Measurements from ENCODE around the gene PPP1R1C.

Gene PPP1R1C

GRCh38 chr2:182064019-182064778, 78.5 kb downstream of the PPP1R1C start:
- no peak for DNase-seq

DNA sequence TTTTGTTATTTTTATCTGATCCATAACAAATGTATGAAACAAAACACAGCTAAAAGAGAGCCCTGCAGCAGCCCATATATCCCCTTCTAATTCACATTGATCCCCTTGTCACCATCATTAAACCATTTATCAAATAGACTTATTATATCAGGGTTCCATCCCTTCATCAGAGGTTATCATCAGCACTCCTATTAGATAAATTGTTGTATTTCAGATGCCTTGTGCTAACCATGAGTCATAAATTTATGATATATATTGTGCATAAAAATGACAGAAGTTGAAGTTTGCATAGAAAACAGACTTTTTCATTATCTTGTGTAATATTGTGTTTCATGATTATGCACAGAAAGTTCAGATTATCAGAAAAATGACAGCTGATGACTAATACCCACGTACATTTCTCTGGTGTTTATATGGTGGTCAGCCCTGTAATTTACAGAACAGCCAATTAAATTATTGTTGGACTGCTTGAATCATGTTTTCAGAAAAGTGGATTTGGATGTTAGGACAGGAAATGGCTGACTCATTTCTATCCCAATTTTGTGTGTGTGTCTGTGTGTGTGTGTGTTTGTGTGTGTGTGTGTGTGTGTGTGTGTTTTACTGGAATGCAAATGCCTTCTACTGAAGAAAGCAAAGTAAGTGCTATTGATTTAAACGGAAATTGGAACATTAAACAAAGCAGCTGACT, 80.9 kb downstream of the PPP1R1C start:
- DNase-seq, result no peak

- DNase-seq, result no peak
Observed at GRCh38 chr2:182067393-182067792, 81.7 kb downstream of the PPP1R1C start.

GRCh38 chr2:182068811-182069210, 83.2 kb downstream of the PPP1R1C start:
- no peak for DNase-seq

- no peak for DNase-seq
Observed at GRCh38 chr2:182069416-182069815, 83.8 kb downstream of the PPP1R1C start.

DNA sequence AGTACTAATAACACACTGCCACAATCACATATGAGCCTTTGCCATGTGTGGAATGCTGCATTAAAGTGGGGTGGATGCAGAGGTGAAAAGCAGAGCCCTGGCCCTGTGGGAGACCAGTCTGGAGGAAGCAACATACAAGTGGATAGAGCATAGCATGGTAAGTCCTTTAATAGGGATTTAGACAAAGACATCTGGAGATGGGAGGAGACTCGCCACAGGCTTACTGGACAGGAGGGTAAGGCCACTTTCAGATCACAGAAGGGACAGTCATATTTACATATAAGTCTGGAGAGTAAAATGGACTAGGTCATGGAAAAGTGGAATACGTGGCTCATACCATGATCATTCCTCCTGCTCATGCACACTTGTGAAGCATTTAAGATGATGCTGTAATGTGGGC, 84.3 kb downstream of the PPP1R1C start:
- DNase-seq, result no peak

DNA sequence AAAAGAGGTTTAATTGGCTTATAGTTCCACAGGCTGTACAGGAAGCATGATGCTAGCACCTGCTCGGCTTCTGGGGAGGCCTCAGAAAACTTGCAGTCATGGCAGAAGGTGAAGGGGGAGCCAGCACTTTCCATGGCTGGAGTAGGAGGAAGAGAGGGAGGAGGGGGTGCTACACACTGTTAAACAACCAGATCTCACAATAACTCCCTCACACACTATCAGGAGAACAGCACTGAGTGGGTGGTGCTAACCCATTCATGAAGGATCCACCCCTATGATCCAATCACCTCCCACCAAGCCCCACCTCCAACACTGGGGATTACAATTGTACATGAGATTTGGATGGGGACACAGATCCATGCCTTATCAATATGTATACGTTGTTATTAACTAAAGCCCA, 85.1 kb downstream of the PPP1R1C start:
- DNase-seq, result no peak

DNA sequence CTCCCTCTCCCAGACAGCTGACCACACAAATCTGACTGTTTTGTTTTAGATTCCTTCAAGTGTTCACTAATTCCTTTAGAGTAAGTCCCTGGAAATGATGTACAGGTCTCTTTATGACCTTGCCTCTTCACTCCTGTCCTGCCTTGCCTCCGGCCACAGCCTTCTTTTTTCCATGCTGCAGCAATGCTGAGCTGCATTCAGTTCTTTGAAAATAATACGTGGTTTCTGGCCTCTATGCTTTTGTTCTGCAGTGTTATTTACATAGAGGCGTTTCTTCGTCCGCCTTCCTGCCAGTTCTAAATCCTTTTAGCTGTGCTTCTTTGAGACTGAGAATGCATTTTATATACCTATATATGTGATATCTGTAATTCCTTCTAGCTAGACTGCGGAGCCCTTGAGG, 87.2 kb downstream of the PPP1R1C start:
- no peak for DNase-seq

GRCh38 chr2:182073613-182074012, 88.0 kb downstream of the PPP1R1C start:
- DNase-seq, result no peak

GRCh38 chr2:182077023-182077422, 91.4 kb downstream of the PPP1R1C start:
- no peak for DNase-seq

GRCh38 chr2:182077448-182078142, 91.9 kb downstream of the PPP1R1C start:
- no peak for DNase-seq

- DNase-seq, result no peak
Observed at GRCh38 chr2:182078988-182079602, 93.4 kb downstream of the PPP1R1C start.

DNA sequence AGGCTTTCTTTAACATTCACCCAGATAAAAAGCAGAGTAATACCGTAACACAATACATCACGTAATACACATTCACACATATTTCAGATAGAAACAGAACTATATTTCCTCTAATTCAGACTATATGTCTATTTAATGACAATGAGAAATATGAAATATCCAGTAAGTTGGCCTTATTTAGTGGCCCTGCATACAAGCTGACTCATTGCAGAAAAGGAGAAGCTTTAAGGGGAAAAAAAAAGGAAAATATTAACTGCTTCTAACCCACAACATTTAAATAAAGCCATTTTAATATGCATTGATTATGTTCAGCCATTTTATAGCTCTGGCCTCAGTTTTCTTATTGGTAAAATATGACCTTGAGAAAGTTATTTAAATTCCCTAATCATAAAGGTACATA, 94.8 kb downstream of the PPP1R1C start:
- DNase-seq, result no peak

GRCh38 chr2:182081602-182082260, 96.1 kb downstream of the PPP1R1C start:
- DNase-seq, result no peak

- DNase-seq, result no peak
Observed at GRCh38 chr2:182088681-182089320, 103.1 kb downstream of the PPP1R1C start.

DNA sequence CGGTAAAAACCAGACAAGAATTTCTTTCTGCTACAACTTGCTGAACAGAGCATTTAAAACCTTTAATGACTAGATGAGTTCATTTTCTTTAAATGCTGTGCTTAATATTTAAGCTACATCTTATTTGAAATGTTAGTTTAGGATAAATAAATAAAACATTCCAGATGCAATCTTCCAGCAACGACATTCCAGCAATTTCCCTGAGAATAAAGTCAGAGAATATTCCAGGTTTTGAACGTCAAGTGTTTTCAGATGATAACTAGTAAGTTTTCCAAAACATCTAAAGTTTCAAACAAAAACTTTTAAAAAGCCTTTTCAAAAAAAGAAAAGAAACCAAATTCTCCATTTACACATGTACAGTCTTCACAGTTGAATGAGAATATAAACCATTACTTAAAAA, 104.8 kb downstream of the PPP1R1C start:
- no peak for DNase-seq

- no peak for DNase-seq
Observed at GRCh38 chr2:182097571-182098164, 112.0 kb downstream of the PPP1R1C start.

GRCh38 chr2:182098648-182099047, 113.0 kb downstream of the PPP1R1C start:
- no peak for DNase-seq

DNA sequence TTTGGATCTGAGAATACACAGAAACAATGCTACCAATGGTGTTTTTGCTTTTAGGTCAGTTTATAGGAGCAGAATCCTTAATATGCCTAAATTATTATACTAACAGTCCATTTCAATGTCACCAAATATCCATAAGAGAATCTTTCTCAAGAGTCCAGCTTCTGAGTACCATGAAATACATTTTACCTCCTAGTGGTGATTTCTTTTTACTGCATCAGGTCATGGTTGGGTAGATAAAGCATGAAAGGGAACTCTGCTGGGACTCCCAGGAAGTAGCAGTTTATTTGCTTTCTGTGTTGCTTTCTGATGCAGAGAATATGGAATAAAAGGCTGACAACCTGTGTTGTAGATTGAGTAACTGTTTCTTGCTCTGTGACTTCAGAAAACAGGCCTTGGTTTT, 115.6 kb downstream of the PPP1R1C start:
- no peak for DNase-seq

GRCh38 chr2:182103526-182103925, 117.9 kb downstream of the PPP1R1C start:
- DNase-seq, result no peak

DNA sequence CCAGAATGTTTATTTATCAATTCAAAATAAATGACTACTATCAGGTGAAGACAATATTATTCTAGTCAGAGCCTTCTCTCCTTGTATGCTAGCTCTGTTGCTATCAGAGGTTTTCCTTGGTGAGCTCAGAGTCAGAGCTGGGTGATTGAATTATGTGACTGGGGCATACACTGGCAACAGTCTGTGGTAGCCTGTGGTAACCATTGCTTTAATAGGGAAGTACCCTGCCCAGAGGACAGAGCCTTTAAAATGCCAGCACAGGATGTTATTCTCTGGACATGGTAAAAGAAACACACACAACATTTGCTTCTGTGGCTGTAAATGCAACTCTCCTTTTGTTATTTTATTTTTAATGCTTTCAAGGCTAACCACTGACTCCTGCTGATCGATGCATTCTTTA, 124.7 kb downstream of the PPP1R1C start:
- DNase-seq, result no peak

DNA sequence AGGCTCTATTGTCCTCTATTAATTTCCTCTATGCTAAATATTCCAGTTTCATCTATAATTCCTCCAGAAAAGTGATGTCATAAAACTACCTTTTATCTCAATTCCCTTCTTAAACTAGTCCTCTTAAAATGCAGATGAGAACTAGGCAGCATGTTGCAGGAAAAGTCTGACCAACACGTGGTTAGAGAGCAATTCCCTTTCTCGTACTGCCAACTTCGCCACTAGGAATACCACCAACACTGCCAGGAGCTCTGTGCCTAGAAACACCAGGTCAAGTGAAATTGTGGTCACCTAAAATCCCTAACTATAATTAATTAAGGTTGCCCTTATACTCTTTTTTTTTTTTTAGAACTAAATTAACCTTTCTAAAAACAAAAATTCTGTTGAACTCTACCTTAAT, 127.7 kb downstream of the PPP1R1C start:
- no peak for DNase-seq

All from stimulated activated CD4-positive, alpha-beta T cell treated with anti-CD3 and anti-CD28 coated beads, Interleukin-2, amount 100 ng/mL, for 24 hours (primary cell).